MM.1S (cell line): Measurements from ENCODE around the gene CLNK.

ENCODE experiments used
- DNase-seq: peaks from one replicate; pipeline ENCODE4 v3.0.0-alpha.2; 2015
- H2AFZ ChIP-seq: fragments of 300-600 bp; sonication (generic); 2 replicates; pipeline ENCODE4 v1.6.0; 2016; ENCODE audit warnings: antibody characterized with exemption, low read length
- H3F3A ChIP-seq: fragments of 300-600 bp; sonication (generic); 2 replicates; pipeline ENCODE4 v1.6.1; 2016; ENCODE audit warnings: mild to moderate bottlenecking, antibody characterized with exemption, low read length, moderate library complexity, mixed read lengths; ENCODE audit not compliant: insufficient read depth
- H3K27ac ChIP-seq: fragments of 300-600 bp; sonication (generic); 2 replicates; pipeline ENCODE4 v1.5.1; 2016; ENCODE audit warnings: mild to moderate bottlenecking, low read length
- H3K27me3 ChIP-seq: fragments of 300-600 bp; sonication (generic); replicated peaks from 2 replicates; pipeline ENCODE4 v1.6.0; 2016; ENCODE audit warnings: low read length; ENCODE audit not compliant: insufficient read depth
- H3K36me3 ChIP-seq: fragments of 300-600 bp; sonication (generic); replicated peaks from 2 replicates; pipeline ENCODE4 v1.6.1; 2016; ENCODE audit warnings: mild to moderate bottlenecking, low read length, mixed read lengths; ENCODE audit not compliant: insufficient read depth
- H3K4me1 ChIP-seq: fragments of 300-600 bp; sonication (generic); 2 replicates; pipeline ENCODE4 v1.6.1; 2016; ENCODE audit warnings: low read length, mixed read lengths
- H3K4me2 ChIP-seq: fragments of 300-600 bp; sonication (generic); 2 replicates; pipeline ENCODE4 v1.6.0; 2016; ENCODE audit warnings: low read depth, low read length
- H3K4me3 ChIP-seq: fragments of 300-600 bp; sonication (generic); 2 replicates; pipeline ENCODE4 v1.5.1; 2016; ENCODE audit warnings: low read length, mixed read lengths
- H3K79me2 ChIP-seq: fragments of 300-600 bp; sonication (generic); 2 replicates; pipeline ENCODE4 v1.6.1; 2016; ENCODE audit warnings: mixed run types, low read length, mixed read lengths
- H3K9ac ChIP-seq: fragments of 300-600 bp; sonication (generic); 2 replicates; pipeline ENCODE4 v1.6.1; 2016; ENCODE audit warnings: low read length, mixed read lengths
- H3K9me2 ChIP-seq: fragments of 300-600 bp; sonication (generic); replicated peaks from 2 replicates; pipeline ENCODE4 v1.6.1; 2016; ENCODE audit warnings: mild to moderate bottlenecking, low read length, mixed read lengths; ENCODE audit not compliant: insufficient read depth
- H3K9me3 ChIP-seq: fragments of 300-600 bp; sonication (generic); replicated peaks from 2 replicates; pipeline ENCODE4 v1.6.1; 2016; ENCODE audit warnings: mild to moderate bottlenecking, low read length, mixed read lengths; ENCODE audit not compliant: insufficient read depth
- H4K20me1 ChIP-seq: fragments of 300-600 bp; sonication (generic); 2 replicates; pipeline ENCODE4 v1.6.1; 2016; ENCODE audit warnings: mild to moderate bottlenecking, low read length, moderate library complexity, mixed read lengths; ENCODE audit not compliant: insufficient read depth
- CTCF ChIP-seq: fragments of 300-600 bp; sonication (generic); IDR thresholded peaks from 2 replicates; pipeline ENCODE4 v1.5.1; 2016; ENCODE audit warnings: antibody characterized with exemption, low read length, mixed read lengths
- EZH2 ChIP-seq: fragments of 300-600 bp; sonication (generic); optimal IDR thresholded peaks from 2 replicates; pipeline ENCODE3; 2017; ENCODE audit warnings: low read depth, mild to moderate bottlenecking, antibody characterized with exemption, low read length, mixed read lengths
- EZH2phosphoT487 ChIP-seq: fragments of 300-600 bp; sonication (generic); IDR thresholded peaks from 2 replicates; pipeline ENCODE4 v1.6.1; 2018; ENCODE audit warnings: antibody characterized with exemption, low read length

Gene CLNK

GRCh38 chr4:10567766-10568165 is 116.8 kb downstream of the CLNK start:
- no peak overlapping the region for H3K4me2 ChIP-seq
- no peak for DNase-seq
- H3K36me3 ChIP-seq, result no peaks in the 10 kb centered on the region
- H3K4me1 ChIP-seq, result no peaks in the 10 kb centered on the region
- no peaks in the 10 kb centered on the region for H3F3A ChIP-seq
- TF ChIP-seq EZH2, result no peak
- TF ChIP-seq CTCF, result no peak
- TF ChIP-seq EZH2phosphoT487, result no peak
- no peaks in the 10 kb centered on the region for H4K20me1 ChIP-seq
- H3K9me3 ChIP-seq, result no peaks in the 10 kb centered on the region
- H2AFZ ChIP-seq, result no peak overlapping the region
- no peaks in the 10 kb centered on the region for H3K9me2 ChIP-seq
- no peaks in the 10 kb centered on the region for H3K27me3 ChIP-seq
- no peak overlapping the region for H3K4me3 ChIP-seq
- H3K27ac ChIP-seq, result no peak overlapping the region
- H3K9ac ChIP-seq, result no peak overlapping the region
- no peaks in the 10 kb centered on the region for H3K79me2 ChIP-seq

GRCh38 chr4:10565166-10565780 is 119.3 kb downstream of the CLNK start:
- Histone ChIP-seq H2AFZ (no peak overlapping the region), H3K27me3 (no peaks in the 10 kb centered on the region), H4K20me1 (no peaks in the 10 kb centered on the region), H3K9ac (no peak overlapping the region), H3K9me3 (no peaks in the 10 kb centered on the region), H3K27ac (no peak overlapping the region), H3K79me2 (no peaks in the 10 kb centered on the region), H3K9me2 (no peaks in the 10 kb centered on the region), H3K4me2 (no peak overlapping the region), H3K36me3 (no peaks in the 10 kb centered on the region), H3F3A (no peaks in the 10 kb centered on the region), H3K4me1 (no peaks in the 10 kb centered on the region), H3K4me3 (no peak overlapping the region)
- TF ChIP-seq EZH2 (no peak), CTCF (no peak), EZH2phosphoT487 (no peak)
- DNase-seq, result no peak

GRCh38 chr4:10554694-10555093 is 129.9 kb downstream of the CLNK start:
- Histone ChIP-seq H2AFZ (no peak overlapping the region), H3K9ac (no peak overlapping the region), H4K20me1 (no peaks in the 10 kb centered on the region), H3K9me3 (no peaks in the 10 kb centered on the region), H3K36me3 (no peaks in the 10 kb centered on the region), H3K9me2 (no peaks in the 10 kb centered on the region), H3K4me3 (no peak overlapping the region), H3K4me2 (0 out of 2 replicates have a peak overlapping the region, but pooled peaks have one; percentile 3), H3K27ac (no peak overlapping the region), H3F3A (no peaks in the 10 kb centered on the region), H3K4me1 (no peaks in the 10 kb centered on the region), H3K27me3 (no peaks in the 10 kb centered on the region), H3K79me2 (no peaks in the 10 kb centered on the region)
- DNase-seq, result peak; percentile 57
- TF ChIP-seq CTCF, result peak; percentile 88
- TF ChIP-seq EZH2, result no peak
- TF ChIP-seq EZH2phosphoT487, result no peak
